AG10803 (cell line): ENCODE results near the gene ABHD14A.
A peak's percentile ranks its signal among the peaks of the same experiment; 100 is the strongest.

Source experiments
- DNase-seq: peaks from one replicate; pipeline ENCODE4 v3.0.0; 2010; ENCODE audit warnings: low read depth
- H3K4me3 ChIP-seq: 2 replicates; pipeline ENCODE4 v1.5.1; 2011; ENCODE audit warnings: mild to moderate bottlenecking, low read length, control low read depth
- CTCF ChIP-seq: conservative IDR thresholded peaks from 2 replicates; pipeline ENCODE4 v1.5.1; 2011; ENCODE audit warnings: mild to moderate bottlenecking, low read length, control low read depth, inconsistent platforms

ABHD14A gene

GRCh38 chr3:52004906-52005395 is 30.1 kb downstream of the ABHD14A start:
- TF ChIP-seq CTCF, result no peak
- no peak overlapping the region for H3K4me3 ChIP-seq
- DNase-seq, result no peak

- no peak for TF ChIP-seq CTCF
These were observed 30.7 kb downstream of the ABHD14A start for GRCh38 chr3:52005571-52005986.

GRCh38 chr3:52006017-52006819 is 31.4 kb downstream of the ABHD14A start:
- H3K4me3 ChIP-seq, result no peak overlapping the region
- DNase-seq, result no peak
- no peak for TF ChIP-seq CTCF

More at GRCh38 chr3:52005571-52005986, 30.7 kb downstream of the ABHD14A start:
- H3K4me3 ChIP-seq, result no peak overlapping the region
- peak; percentile 48 for DNase-seq

GRCh38 chr3:52006820-52007133 is 31.9 kb downstream of the ABHD14A start:
- TF ChIP-seq CTCF, result no peak
- DNase-seq, result no peak
- H3K4me3 ChIP-seq, result no peak overlapping the region

- no peak for TF ChIP-seq CTCF
- H3K4me3 ChIP-seq, result no peak overlapping the region
- DNase-seq, result no peak
These were observed 32.4 kb downstream of the ABHD14A start for GRCh38 chr3:52007291-52007690.

GRCh38 chr3:52010431-52010830 is 35.6 kb downstream of the ABHD14A start:
- DNase-seq, result no peak
- no peak overlapping the region for H3K4me3 ChIP-seq
- TF ChIP-seq CTCF, result no peak

- no peak overlapping the region for H3K4me3 ChIP-seq
- DNase-seq, result no peak
- no peak for TF ChIP-seq CTCF
These were observed 37.8 kb downstream of the ABHD14A start for GRCh38 chr3:52012699-52013098.
